ENCODE data around the gene BANP.

- TF ChIP-seq POLR2A (IDR thresholded peaks at IDR 0.05) (no peak), CTCF (IDR thresholded peaks at IDR 0.05) (no peak), POLR2AphosphoS5 (IDR thresholded peaks at IDR 0.05) (no peak)
These were observed 53.9 kb downstream of the BANP start for GRCh38 chr16:88005181-88005581.

Measured in breast epithelium (tissue), 3 donors.